GM12878 (cell line): ENCODE results near the gene SARS1. TPM values are rescaled to one million over a fixed set of nuclear protein-coding genes. Genes with fewer than 3 reads are reported as not detected.

Experiments
- ATAC-seq: fragments of 200-7000 bp; cut with Tn5 transposase; 3 replicates; pipeline ENCODE4 v1.9.1; 2020; ENCODE audit warnings: mild to moderate bottlenecking, moderate library complexity
- BruUV-seq: library from RNA; stranded (reverse); fragments of 400-500 nt; replicated peaks from 2 replicates; lab custom pipeline; 2021; lab: Mats Ljungman, UMichigan
- CTCF ChIA-PET: fragments of 300-600 bp; sonication (Branson Sonifier 250); formaldehyde crosslinking; extraction: SDS; loops from one replicate; lab custom pipeline; 2021; ENCODE audit warnings: inconsistent platforms; lab: Yijun Ruan, JAX
- POLR2A ChIA-PET: fragments of 350-600 bp; formaldehyde crosslinking; extraction: SDS; loops from one replicate; lab custom pipeline; 2021; ENCODE audit warnings: inconsistent platforms; lab: Charles Lee
- RAD21 ChIA-PET: fragments of 300-600 bp; sonication (Branson Sonifier 250); formaldehyde crosslinking; loops from one replicate; lab custom pipeline; 2023; ENCODE audit warnings: antibody characterized with exemption; ENCODE audit not compliant: unreplicated experiment; lab: Charles Lee
- SMC1A ChIA-PET: fragments of 300-600 bp; sonication (Branson Sonifier 250); formaldehyde crosslinking; loops from one replicate; lab custom pipeline; 2023; ENCODE audit not compliant: unreplicated experiment, uncharacterized antibody; lab: Charles Lee
- DNase-seq: peaks from one replicate; pipeline ENCODE4 v3.0.0-alpha.2; 2011; ENCODE audit warnings: low read depth, low spot score
- FAIRE-seq: peaks from 3 replicates; lab custom pipeline; 2011; peaks lifted over from hg19 to GRCh38; lab: Jason Lieb, UNC
- H2AFZ ChIP-seq: 2 replicates; pipeline ENCODE4 v1.6.0; 2011; ENCODE audit warnings: low read depth, low read length, control low read depth; ENCODE audit not compliant: control insufficient read depth
- H3K27ac ChIP-seq: 2 replicates; pipeline ENCODE4 v1.5.1; 2011; ENCODE audit warnings: control low read depth; ENCODE audit not compliant: control insufficient read depth, insufficient read depth
- H3K27me3 ChIP-seq, 2 experiments: replicated peaks in 1 of 2; 2 replicates each; pipeline versions ENCODE4 v1.6.0 to v1.6.1; 2011; ENCODE audit warnings: low read length in 1 of 2; ENCODE audit not compliant: control insufficient read depth in 2 of 2, insufficient read depth in 2 of 2
- H3K36me3 ChIP-seq, 2 experiments: 2 replicates each; pipeline ENCODE4 v1.5.1; 2011; ENCODE audit warnings: low read length in 1 of 2; ENCODE audit not compliant: control insufficient read depth in 2 of 2, insufficient read depth in 2 of 2
- H3K4me1 ChIP-seq: 2 replicates; pipeline ENCODE4 v1.6.1; 2011; ENCODE audit warnings: mild to moderate bottlenecking, low read length, moderate library complexity, mixed read lengths; ENCODE audit not compliant: control insufficient read depth, insufficient read depth
- H3K4me2 ChIP-seq: 2 replicates; pipeline ENCODE4 v1.6.0; 2011; ENCODE audit warnings: control low read depth; ENCODE audit not compliant: control insufficient read depth, insufficient read depth
- H3K4me3 ChIP-seq: fragments of 200-600 bp; sonication (generic); 2 replicates; pipeline ENCODE4 v1.5.1; 2016
- H3K79me2 ChIP-seq: 2 replicates; pipeline ENCODE4 v1.6.0; 2011; ENCODE audit warnings: low read length; ENCODE audit not compliant: control insufficient read depth, insufficient read depth
- H3K9ac ChIP-seq: 2 replicates; pipeline ENCODE4 v1.8.0; 2011; ENCODE audit warnings: low read length, control low read depth, mixed read lengths; ENCODE audit not compliant: control insufficient read depth, insufficient read depth
- H3K9me3 ChIP-seq: replicated peaks from 3 replicates; pipeline ENCODE4 v1.5.1; 2011; ENCODE audit warnings: mild to moderate bottlenecking, low read length; ENCODE audit not compliant: control insufficient read depth, insufficient read depth
- H4K20me1 ChIP-seq: 2 replicates; pipeline ENCODE4 v1.6.0; 2011; ENCODE audit not compliant: control insufficient read depth, insufficient read depth
- NFIC ChIP-seq: IDR thresholded peaks from 2 replicates; pipeline ENCODE4 v1.6.1; 2012; ENCODE audit warnings: low read depth, mild to moderate bottlenecking, inconsistent platforms, low read length, moderate library complexity
- PAX8 ChIP-seq: fragments of 450-650 bp; IDR thresholded peaks from 2 replicates; pipeline ENCODE4 v1.6.1; 2017; ENCODE audit warnings: mild to moderate bottlenecking, moderate library complexity
- SMARCA5 ChIP-seq: fragments of 450-650 bp; IDR thresholded peaks from 2 replicates; pipeline ENCODE4 v1.6.1; 2017; ENCODE audit warnings: mild to moderate bottlenecking
- SPI1 ChIP-seq: IDR thresholded peaks from 2 replicates; pipeline ENCODE4 v1.6.1; 2011; ENCODE audit warnings: low read depth, mild to moderate bottlenecking, low read length, moderate library complexity, borderline replicate concordance; ENCODE audit not compliant: insufficient read depth
- TAF1 ChIP-seq: IDR thresholded peaks from 2 replicates; pipeline ENCODE4 v1.6.1; 2011; ENCODE audit warnings: mild to moderate bottlenecking, low read depth, low read length, borderline replicate concordance
- ZBED1 ChIP-seq: IDR thresholded peaks from 2 replicates; pipeline ENCODE4 v1.6.1; 2016; ENCODE audit warnings: borderline replicate concordance
- WGBS: methylation state at CpG from one replicate; pipeline ENCODE4 v1.1.6; 2016; ENCODE audit warnings: low lambda C conversion rate; ENCODE audit not compliant: insufficient replicate concordance, insufficient coverage; ENCODE audit errors: missing lambda C conversion rate; 5-methylcytosine and 5-hydroxymethylcytosine counted together
- in situ Hi-C: fragments of 300-500 bp; cut with MboI; formaldehyde crosslinking; loops from 9 replicates; pipeline ENCODE4 v1.14.3; 2018; ENCODE audit warnings: mixed read lengths
- intact Hi-C: fragments of 100-400 bp; cut with micrococcal nuclease; formaldehyde crosslinking; loops from one replicate; pipeline ENCODE4 v1.14.2; 2022; ENCODE audit not compliant: unreplicated experiment
- polyA plus RNA-seq, 11 experiments: library from polyadenylated mRNA; depleted of rRNA in 4 of 11; unstranded in 6 of 11; stranded (reverse) in 5 of 11; fragments of >200 nt; fragmentation: Nextera tagmentation in 4 of 11; fragmentation: Illumina TruSeq in 1 of 11; extraction: Ambion mirVana in 4 of 11; extraction: Trizol in 1 of 11; gene quantifications; 1 replicate in 1 of 11; 2 replicates in 10 of 11; pipeline versions ENCODE4 v1.2.1 to v1.2.3, GENCODE V29; 2011 to 2016; ENCODE audit warnings: inconsistent platforms in 2 of 11, missing spikeins in 2 of 11, low read depth in 1 of 11
- total RNA-seq, 4 experiments: library from RNA; depleted of rRNA in 3 of 4; stranded (reverse); fragments of >200 nt in 3 of 4; fragmentation: Illumina TruSeq in 1 of 4; extraction: Trizol in 1 of 4; gene quantifications; 2 replicates each; pipeline versions ENCODE4 v1.2.1 to v1.2.3, GENCODE V29; 2013 to 2021
- TF ChIP-seq, protein P1 (sequence below): fragments of 450-650 bp; IDR thresholded peaks from 2 replicates; pipeline ENCODE4 v1.6.1; 2017; ENCODE audit warnings: mild to moderate bottlenecking, low read depth, inconsistent platforms; ENCODE audit not compliant: poor library complexity, severe bottlenecking

SARS1 gene
- total and polyA plus RNA-seq, 10 of the 15 experiments (the other 5 are each of a cell fraction or from before 2014, with no cell fraction given) = 103 to 202 (median 138) TPM

- H3K4me1 ChIP-seq = no peaks in the 10 kb centered on the region
- ChIA-PET RAD21 (no interaction called here), POLR2A (interaction anchor here (1.6 to 3.2 kb wide), 2 partner anchors 9 to 11 kb away, joined by 5 to 10 read pairs; partner anchors contain the start of gene SARS1), CTCF (interaction anchor here (1.2 to 1.9 kb wide), 3 partner anchors 8 to 195 kb away, joined by 3 to 8 read pairs (median 4); no protein-coding TSS in a partner anchor), SMC1A (no interaction called here)
- H4K20me1 ChIP-seq = no peaks in the 10 kb centered on the region
- no peaks in the 10 kb centered on the region for H3K79me2 ChIP-seq
- FAIRE-seq (no peak), ATAC-seq (peak; percentile 39; the same call in 2 of the 3 replicates), DNase-seq (no peak)
- H3K9ac ChIP-seq = no peak overlapping the region
- no peak overlapping the region for H2AFZ ChIP-seq
- BruUV-seq = no TSS peak
- H3K4me2 ChIP-seq = no peak overlapping the region
- no peaks in the 10 kb centered on the region for H3K9me3 ChIP-seq
- H3K27me3 ChIP-seq = no peaks in the 10 kb centered on the region; a peak in 1 of 4 replicates
- H3K27ac ChIP-seq = no peak overlapping the region
- in situ Hi-C loops = no loop called here
- 13% methylated on average over 5 of the region's 5 CpGs for WGBS
- peak; percentile 37; the same call in 1 of the 2 replicates for TF ChIP-seq SPI1
- TF ChIP-seq, protein P1, sequence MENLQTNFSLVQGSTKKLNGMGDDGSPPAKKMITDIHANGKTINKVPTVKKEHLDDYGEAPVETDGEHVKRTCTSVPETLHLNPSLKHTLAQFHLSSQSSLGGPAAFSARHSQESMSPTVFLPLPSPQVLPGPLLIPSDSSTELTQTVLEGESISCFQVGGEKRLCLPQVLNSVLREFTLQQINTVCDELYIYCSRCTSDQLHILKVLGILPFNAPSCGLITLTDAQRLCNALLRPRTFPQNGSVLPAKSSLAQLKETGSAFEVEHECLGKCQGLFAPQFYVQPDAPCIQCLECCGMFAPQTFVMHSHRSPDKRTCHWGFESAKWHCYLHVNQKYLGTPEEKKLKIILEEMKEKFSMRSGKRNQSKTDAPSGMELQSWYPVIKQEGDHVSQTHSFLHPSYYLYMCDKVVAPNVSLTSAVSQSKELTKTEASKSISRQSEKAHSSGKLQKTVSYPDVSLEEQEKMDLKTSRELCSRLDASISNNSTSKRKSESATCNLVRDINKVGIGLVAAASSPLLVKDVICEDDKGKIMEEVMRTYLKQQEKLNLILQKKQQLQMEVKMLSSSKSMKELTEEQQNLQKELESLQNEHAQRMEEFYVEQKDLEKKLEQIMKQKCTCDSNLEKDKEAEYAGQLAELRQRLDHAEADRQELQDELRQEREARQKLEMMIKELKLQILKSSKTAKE = no peak
- intact Hi-C loops = no loop called here
- no peaks in the 10 kb centered on the region for H3K36me3 ChIP-seq
- no peak overlapping the region for H3K4me3 ChIP-seq
These were observed 9.2 kb upstream of the SARS1 start for GRCh38 chr1:109204484-109204883.

- 19% methylated on average over 2 of the region's 2 CpGs for WGBS
- H3K9ac ChIP-seq = no peak overlapping the region
- H3K4me1 ChIP-seq = no peaks in the 10 kb centered on the region
- in situ Hi-C loops = no loop called here
- intact Hi-C loops = no loop called here
- POLR2A ChIA-PET = interaction anchor here (3.2 kb wide), 1 partner anchor 8 kb away, joined by 10 read pairs; the partner anchor contains the start of gene SARS1
- ATAC-seq (no peak), DNase-seq (no peak), FAIRE-seq (no peak)
- no peaks in the 10 kb centered on the region for H3K36me3 ChIP-seq
- SMC1A ChIA-PET = interaction anchor here (0.7 to 1.6 kb wide), 4 partner anchors 15 to 72 kb away, joined by 3 to 4 read pairs (median 3); no protein-coding TSS in a partner anchor
- RAD21 ChIA-PET = interaction anchor here (1.5 kb wide), 1 partner anchor 8 kb away, joined by 4 read pairs; the partner anchor contains the start of gene SARS1
- no peaks in the 10 kb centered on the region for H3K9me3 ChIP-seq
- no TSS peak for BruUV-seq
- no peak overlapping the region for H3K4me2 ChIP-seq
- no peak overlapping the region for H2AFZ ChIP-seq
- CTCF ChIA-PET = interaction anchor here (0.8 to 3.7 kb wide), 5 partner anchors 12 to 326 kb away, joined by 3 to 14 read pairs (median 5); no protein-coding TSS in a partner anchor
- no peak overlapping the region for H3K27ac ChIP-seq
- no peaks in the 10 kb centered on the region; a peak in 1 of 4 replicates for H3K27me3 ChIP-seq
- no peak overlapping the region for H3K4me3 ChIP-seq
- H3K79me2 ChIP-seq = no peaks in the 10 kb centered on the region
- TF ChIP-seq SMARCA5 (no peak), PAX8 (no peak), ZBED1 (no peak), NFIC (no peak), TAF1 (no peak)
- TF ChIP-seq, all 136 proteins: peak for 0
- no peaks in the 10 kb centered on the region for H4K20me1 ChIP-seq
These were observed 7.4 kb upstream of the SARS1 start for GRCh38 chr1:109206339-109206738.
